A673 (cell line): ENCODE data around the gene PCBD1.

ENCODE experiments used
- CTCF ChIP-seq: fragments of 300-800, 200-600 bp; sonication (generic); conservative IDR thresholded peaks from 2 replicates; pipeline ENCODE4 v1.5.1; 2017; ENCODE audit warnings: low read depth, mild to moderate bottlenecking, antibody characterized with exemption, low read length, moderate library complexity, mixed read lengths
- EZH2 ChIP-seq: fragments of 200-600 bp; sonication (generic); IDR thresholded peaks from 2 replicates; pipeline ENCODE4 v1.6.1; 2017; ENCODE audit warnings: borderline replicate concordance, low read depth, mild to moderate bottlenecking, mixed read lengths, antibody characterized with exemption, low read length; ENCODE audit not compliant: poor library complexity, severe bottlenecking

GRCh38 chr10:70899096-70899495 is 10.7 kb upstream of the PCBD1 start:
- TF ChIP-seq CTCF = no peak
- no peak for TF ChIP-seq EZH2
